HCEC 1CT (cell line): ENCODE measurements around the gene N4BP3.

ENCODE experiments used
- DNase-seq: peaks from one replicate; pipeline ENCODE4 v3.0.0-alpha.2; 2017

N4BP3 gene

DNA sequence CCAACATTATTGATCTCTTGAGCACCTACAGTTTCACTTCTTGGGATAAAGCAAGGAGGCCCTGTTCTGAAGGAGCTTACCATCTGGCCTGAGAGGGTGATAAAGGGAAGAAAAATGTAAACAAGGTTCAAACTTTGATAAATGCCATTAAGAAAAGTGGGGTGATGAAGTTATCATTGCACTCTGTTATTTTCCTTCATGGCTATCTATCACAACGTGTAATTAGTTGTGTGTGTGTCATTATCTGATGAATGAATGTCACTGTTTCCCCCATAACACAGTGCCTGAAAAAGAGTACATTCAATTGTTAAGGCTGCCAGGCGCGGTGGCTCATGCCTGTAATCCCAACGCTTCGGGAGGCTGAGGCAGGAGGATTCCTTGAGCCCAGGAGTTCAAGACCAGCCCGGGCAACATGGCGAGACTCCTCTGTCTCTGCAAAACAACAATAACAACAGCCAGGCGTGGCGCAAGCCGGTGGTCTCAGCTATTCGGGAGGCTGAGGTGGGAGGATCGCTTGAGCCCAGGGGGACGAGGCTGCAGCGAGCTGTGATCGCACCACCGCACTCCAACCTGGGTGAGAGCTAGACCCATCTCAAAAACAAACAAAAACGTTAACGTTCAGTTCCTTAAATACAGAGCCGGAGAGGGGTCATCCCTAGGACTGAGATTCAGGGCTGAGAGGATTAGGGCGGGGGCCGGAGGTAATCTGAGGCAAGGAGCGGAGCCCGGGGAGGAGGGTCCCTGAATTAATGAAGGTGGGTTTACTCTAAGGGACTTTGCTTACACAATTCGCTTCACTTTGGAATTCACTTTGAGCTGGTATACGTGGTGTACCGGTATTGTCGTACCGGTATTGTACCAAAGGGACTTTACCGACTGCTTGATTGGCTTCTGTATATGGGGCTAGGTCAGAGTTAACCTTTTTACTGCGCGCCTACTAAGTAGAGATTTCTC, 39.4 kb downstream of the N4BP3 start:
- DNase-seq, result no peak

DNA sequence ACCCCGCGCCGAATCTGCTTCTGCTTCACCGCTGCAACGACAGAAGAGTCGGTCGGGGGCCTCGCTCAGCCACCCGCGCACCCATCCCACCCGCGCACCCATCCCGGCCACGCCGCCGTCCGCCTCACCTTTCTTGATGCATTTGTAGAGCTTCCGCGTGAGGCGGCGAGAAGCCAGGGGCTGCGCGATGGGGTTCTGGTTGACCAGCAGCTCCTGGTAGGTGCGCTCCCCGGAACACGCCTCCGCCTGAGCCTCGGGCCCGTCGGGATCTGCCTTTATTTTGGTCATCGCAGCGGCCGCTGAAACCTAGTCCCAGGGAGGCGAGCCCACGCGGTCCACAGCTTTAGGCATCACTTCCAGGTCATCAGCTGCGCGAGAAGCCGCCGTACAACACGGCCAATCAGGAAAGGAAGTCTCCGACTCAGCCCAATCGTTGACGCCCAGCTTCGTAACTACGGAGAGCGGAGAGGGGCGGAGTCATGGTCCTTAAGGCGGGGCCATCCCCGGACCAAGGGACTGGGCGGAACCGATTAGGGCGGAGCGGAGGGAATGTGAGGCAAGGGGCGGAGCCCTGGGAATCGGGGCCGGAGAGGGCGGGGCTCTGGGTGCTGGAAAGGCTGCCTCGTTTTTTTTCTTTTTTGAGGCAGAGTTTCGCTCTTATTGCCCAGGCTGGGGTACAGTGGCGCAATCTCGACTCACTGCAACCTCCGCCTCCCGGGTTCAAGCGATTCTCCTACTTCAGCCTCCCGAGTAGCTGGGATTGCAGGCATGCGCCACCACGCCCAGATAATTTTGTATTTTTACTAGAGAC, 40.4 kb downstream of the N4BP3 start, which contains the start of gene NHP2:
Gene NHP2 (minus strand): TSS at position 356 of the 811 bp plus-strand sequence. CDS start 68 bp downstream, at position 288.
- peak; percentile 99 for DNase-seq

- peak; percentile 3 for DNase-seq
Measured at GRCh38 chr5:178155065-178155464, 41.7 kb downstream of the N4BP3 start.

DNA sequence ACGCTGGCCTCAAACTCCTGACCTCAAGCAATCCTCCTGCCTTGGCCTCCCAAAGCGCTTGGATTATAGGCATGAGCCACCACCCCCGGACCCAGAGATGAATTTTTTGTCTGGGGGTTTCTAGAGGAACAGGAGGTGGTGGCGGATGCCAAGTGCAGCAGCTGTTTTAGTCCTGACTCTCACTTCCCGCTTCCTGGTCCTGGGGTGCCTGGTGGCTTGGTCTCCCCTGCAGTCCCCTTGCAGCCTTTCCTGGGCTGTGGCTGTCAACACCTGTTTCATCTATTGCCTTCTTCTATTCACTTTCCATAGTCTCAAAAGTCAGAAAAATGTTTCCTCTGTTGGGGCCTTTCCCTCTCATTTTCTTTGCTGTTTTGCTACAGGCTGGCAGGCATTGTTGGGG, 46.8 kb downstream of the N4BP3 start:
- no peak for DNase-seq

DNA sequence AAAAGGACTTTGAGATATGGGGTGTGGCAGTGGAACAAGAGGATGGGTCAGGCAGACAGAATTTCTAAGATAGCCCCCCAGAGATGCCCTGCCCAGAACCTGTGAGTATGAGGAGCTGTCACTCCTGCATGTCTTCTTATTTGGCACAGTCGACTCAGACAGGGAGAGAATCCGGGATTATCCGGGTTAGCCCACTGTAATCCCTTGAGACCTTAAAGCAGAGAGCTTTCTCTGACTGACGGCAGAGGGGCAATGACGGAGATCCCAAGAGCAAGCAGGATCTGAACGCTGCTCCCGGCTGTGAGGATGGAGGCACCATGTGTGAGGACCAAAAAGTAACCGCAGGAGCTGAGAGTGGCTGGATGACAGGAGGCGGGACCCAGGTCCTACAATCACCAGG, 49.1 kb downstream of the N4BP3 start:
- DNase-seq, result no peak

DNA sequence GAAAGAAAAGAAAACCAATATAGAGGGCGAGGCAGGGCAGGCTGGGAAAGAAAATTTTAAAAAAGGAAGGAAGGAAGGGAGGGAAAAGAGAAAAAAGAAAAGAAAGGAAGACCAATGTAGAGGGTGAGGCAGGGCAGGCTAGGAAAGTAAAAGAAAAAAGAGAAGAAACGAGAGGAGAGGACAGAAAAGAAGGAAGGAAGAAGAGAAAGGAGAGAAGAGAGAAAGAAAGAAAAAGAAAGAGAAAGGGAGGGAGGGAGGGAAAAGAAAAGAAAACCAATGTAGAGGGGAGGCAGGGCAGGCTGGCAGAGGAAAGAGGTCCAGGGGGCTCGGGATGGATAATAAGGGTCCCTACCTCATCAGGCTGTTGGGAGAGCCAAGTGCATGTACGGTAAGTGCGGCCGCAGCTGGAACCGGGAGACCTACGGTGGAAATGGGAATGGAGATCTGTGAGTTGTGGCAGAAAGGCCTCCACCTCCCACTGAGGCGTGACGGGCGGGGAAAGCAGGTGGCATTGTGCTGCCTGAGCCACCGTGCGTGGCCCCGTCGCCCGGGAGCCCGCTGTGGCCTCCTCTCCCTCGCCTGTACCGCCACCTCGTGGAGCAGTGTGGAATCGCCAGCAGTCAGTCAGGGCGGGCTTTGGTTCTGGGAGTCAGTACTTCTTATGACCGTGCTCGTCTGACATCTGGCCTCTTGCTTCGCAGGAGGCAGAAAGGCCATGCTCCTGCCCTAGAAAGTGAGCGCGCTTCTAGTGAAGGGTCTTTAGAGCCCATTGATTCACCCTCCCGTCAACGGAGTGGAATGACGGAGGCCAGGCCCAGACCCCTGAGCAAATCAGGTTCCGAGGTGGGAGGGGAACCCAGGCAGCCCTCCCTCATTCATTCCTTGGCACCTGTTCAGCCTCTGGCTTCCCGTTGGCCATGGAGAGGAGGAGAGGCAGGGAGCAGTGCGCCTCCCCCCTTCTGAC, 50.7 kb downstream of the N4BP3 start:
- DNase-seq, result peak; percentile 61

GRCh38 chr5:178165581-178165980, 52.2 kb downstream of the N4BP3 start:
- DNase-seq, result no peak

DNA sequence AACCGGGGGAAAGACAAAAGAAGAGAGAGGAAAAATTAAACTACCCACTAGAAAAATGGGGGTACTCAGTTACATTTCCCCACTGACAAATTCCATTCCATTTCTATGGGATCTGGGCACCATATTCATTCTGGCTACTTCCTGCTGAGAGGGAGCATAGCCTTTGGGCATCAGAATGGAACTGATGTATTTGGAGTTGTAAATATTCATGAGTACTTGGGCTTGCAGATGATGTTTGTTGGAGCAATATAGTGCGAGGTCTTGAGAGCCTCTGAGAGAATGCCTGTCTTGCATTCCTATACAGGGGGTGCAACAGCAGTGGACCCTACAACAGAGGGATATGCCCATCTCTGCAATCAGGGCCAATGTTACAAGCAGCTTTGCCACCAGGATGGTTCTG, 57.1 kb downstream of the N4BP3 start:
- no peak for DNase-seq

DNA sequence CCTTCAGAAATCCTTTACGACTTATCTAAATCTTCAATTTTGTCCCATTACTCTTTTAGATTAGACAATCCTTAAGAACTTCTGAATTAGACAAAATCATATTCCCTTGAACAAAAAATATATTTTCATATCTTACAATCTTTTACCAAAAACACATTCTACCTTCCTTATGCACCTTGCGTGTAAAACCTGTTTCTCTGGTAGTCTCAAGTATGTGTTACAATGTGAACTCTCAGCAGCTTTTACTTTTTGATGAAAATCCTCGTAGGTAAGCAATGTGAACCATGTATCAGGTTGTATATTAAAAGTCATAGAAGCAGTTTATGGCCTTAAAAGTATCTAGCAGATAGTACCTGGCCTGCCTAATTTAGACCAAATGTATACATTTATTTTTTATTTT, 61.1 kb downstream of the N4BP3 start:
- DNase-seq, result no peak
